ENCODE results near the gene KLHL20. TPM values are rescaled to one million over a fixed set of nuclear protein-coding genes. Genes with fewer than 3 reads are reported as not detected.
"Not testable (repeated sequence)": the region's sequence is repeated elsewhere in the genome, so short reads cannot be mapped to it uniquely, and the experiment has no call there.

KLHL20 gene
- total and polyA plus RNA-seq, 8 donors = 2.6 to 30.7 (median 9.4) TPM

GRCh38 chr1:173768827-173769226 lies 54.0 kb downstream of the KLHL20 start:
- WGBS, 5 donors = 82 to 91% (median 87%) methylated on average over 3 of the region's 3 CpGs
- Histone ChIP-seq H3K4me3 (no peak overlapping the region), H3K36me3 (peaks cover 0 to 49% (median 42%) of the 10 kb centered on the region in 4 donors), H3K9me3 (no peaks in the 10 kb centered on the region), H3K27ac (no peak overlapping the region), H3K27me3 (no peaks in the 10 kb centered on the region), H3K4me1 (no peaks in the 10 kb centered on the region)
- intact Hi-C loops (cut with DNase I; ENCODE audit: low total_unique reads) = no loop called here
- TF ChIP-seq EP300 (IDR thresholded peaks at IDR 0.05) (no peak), POLR2AphosphoS5 (IDR thresholded peaks at IDR 0.05) (no peak), POLR2A (IDR thresholded peaks at IDR 0.05) (no peak)
- TF ChIP-seq, protein P1, sequence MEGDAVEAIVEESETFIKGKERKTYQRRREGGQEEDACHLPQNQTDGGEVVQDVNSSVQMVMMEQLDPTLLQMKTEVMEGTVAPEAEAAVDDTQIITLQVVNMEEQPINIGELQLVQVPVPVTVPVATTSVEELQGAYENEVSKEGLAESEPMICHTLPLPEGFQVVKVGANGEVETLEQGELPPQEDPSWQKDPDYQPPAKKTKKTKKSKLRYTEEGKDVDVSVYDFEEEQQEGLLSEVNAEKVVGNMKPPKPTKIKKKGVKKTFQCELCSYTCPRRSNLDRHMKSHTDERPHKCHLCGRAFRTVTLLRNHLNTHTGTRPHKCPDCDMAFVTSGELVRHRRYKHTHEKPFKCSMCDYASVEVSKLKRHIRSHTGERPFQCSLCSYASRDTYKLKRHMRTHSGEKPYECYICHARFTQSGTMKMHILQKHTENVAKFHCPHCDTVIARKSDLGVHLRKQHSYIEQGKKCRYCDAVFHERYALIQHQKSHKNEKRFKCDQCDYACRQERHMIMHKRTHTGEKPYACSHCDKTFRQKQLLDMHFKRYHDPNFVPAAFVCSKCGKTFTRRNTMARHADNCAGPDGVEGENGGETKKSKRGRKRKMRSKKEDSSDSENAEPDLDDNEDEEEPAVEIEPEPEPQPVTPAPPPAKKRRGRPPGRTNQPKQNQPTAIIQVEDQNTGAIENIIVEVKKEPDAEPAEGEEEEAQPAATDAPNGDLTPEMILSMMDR (IDR thresholded peaks at IDR 0.05) = no peak
- DNase-seq = no peak

GRCh38 chr1:173770330-173770729 lies 55.5 kb downstream of the KLHL20 start:
- H3K4me3 ChIP-seq; H3K4me1 ChIP-seq; H3K27ac ChIP-seq; intact Hi-C loops (cut with DNase I; ENCODE audit: low total_unique reads); DNase-seq; H3K27me3 ChIP-seq; H3K9me3 ChIP-seq: not testable (repeated sequence)
- peaks cover 0 to 58% (median 51%) of the 10 kb centered on the region in 4 donors for H3K36me3 ChIP-seq
- 87 to 93% (median 92%) methylated on average over 9 of the region's 9 CpGs for WGBS, 5 donors

DNA sequence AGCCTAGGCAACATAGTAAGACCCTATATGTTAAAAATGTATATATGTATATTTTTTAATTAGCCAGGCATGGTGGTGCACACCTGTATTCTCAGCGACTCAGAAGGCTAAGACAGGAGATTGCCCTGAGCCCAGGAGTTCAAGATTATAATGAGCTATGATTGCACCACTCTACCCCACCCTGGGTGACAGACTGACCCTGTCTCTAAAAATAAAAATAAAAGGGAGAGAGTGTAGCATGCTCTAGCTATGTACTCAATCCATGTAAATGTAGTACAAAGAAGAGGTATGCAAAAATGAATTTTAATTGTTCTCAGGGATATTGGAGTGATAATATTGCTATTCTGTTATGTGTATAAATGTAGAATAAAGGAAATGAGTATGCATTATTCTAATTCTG lies 56.8 kb downstream of the KLHL20 start:
- Histone ChIP-seq H3K36me3 (peaks cover 7 to 58% (median 52%) of the 10 kb centered on the region in 4 donors), H3K27ac (no peak overlapping the region), H3K27me3 (no peaks in the 10 kb centered on the region), H3K4me1 (no peaks in the 10 kb centered on the region), H3K9me3 (no peaks in the 10 kb centered on the region), H3K4me3 (no peak overlapping the region)
- intact Hi-C loops (cut with DNase I; ENCODE audit: low total_unique reads) = no loop called here
- TF ChIP-seq POLR2A (IDR thresholded peaks at IDR 0.05) = no peak
- TF ChIP-seq POLR2AphosphoS5 (IDR thresholded peaks at IDR 0.05) = no peak
- TF ChIP-seq, protein P1 (IDR thresholded peaks at IDR 0.05) = no peak
- TF ChIP-seq EP300 (IDR thresholded peaks at IDR 0.05) = no peak
- 90 to 100% (median 97%) methylated on average over 1 of the region's 1 CpG for WGBS, 5 donors
- DNase-seq = no peak

- no peaks in the 10 kb centered on the region for H3K4me1 ChIP-seq
- H3K36me3 ChIP-seq = peaks cover 9 to 76% (median 62%) of the 10 kb centered on the region in 4 donors
- intact Hi-C loops (cut with DNase I; ENCODE audit: low total_unique reads) = no loop called here
- H3K4me3 ChIP-seq = no peak overlapping the region
- WGBS, 5 donors = 88 to 94% (median 91%) methylated on average over 5 of the region's 5 CpGs
- no peak overlapping the region for H3K27ac ChIP-seq
- no peak for DNase-seq
- no peaks in the 10 kb centered on the region for H3K9me3 ChIP-seq
- TF ChIP-seq EP300 (IDR thresholded peaks at IDR 0.05) (no peak), POLR2AphosphoS5 (IDR thresholded peaks at IDR 0.05) (no peak), POLR2A (IDR thresholded peaks at IDR 0.05) (no peak)
- TF ChIP-seq, protein P1 (IDR thresholded peaks at IDR 0.05) = no peak
- no peaks in the 10 kb centered on the region for H3K27me3 ChIP-seq
Measured at GRCh38 chr1:173775578-173776226, 60.9 kb downstream of the KLHL20 start.

- no peak for TF ChIP-seq EP300 (IDR thresholded peaks at IDR 0.05)
- TF ChIP-seq POLR2A (IDR thresholded peaks at IDR 0.05) = no peak
- no peak for TF ChIP-seq POLR2AphosphoS5 (IDR thresholded peaks at IDR 0.05)
- TF ChIP-seq, protein P1 (IDR thresholded peaks at IDR 0.05) = no peak
- intact Hi-C loops (cut with DNase I; ENCODE audit: low total_unique reads) = no loop called here
- H3K36me3 ChIP-seq = peaks cover 26 to 100% (median 90%) of the 10 kb centered on the region in 4 donors
- H3K27me3 ChIP-seq = no peaks in the 10 kb centered on the region
- H3K4me1 ChIP-seq = no peaks in the 10 kb centered on the region
- 97 to 99% (median 99%) methylated on average over 4 of the region's 4 CpGs for whole genome bisulfite sequencing, 5 donors
- no peak overlapping the region for H3K4me3 ChIP-seq
- DNase-seq = no peak
- H3K9me3 ChIP-seq = no peaks in the 10 kb centered on the region
- no peak overlapping the region for H3K27ac ChIP-seq
Measured at GRCh38 chr1:173779936-173780335, 65.2 kb downstream of the KLHL20 start.
